GM04503 (cell line): ENCODE results near the gene SNX24.

ENCODE experiments used
- DNase-seq: peaks from one replicate; pipeline ENCODE4 v3.0.0-alpha.2; 2012; ENCODE audit warnings: low read depth

Gene SNX24

GRCh38 chr5:122921826-122922225 is 76.4 kb downstream of the SNX24 start:
- DNase-seq = no peak

- no peak for DNase-seq
These were observed 78.8 kb downstream of the SNX24 start for GRCh38 chr5:122924203-122924602.

GRCh38 chr5:122924719-122925395 is 79.4 kb downstream of the SNX24 start:
- no peak for DNase-seq

- no peak for DNase-seq
These were observed 83.6 kb downstream of the SNX24 start for GRCh38 chr5:122929001-122929400.

GRCh38 chr5:122929980-122930379 is 84.6 kb downstream of the SNX24 start:
- DNase-seq = no peak

- DNase-seq = no peak
These were observed 88.5 kb downstream of the SNX24 start for GRCh38 chr5:122933956-122934355.

- DNase-seq = no peak
These were observed 90.7 kb downstream of the SNX24 start for GRCh38 chr5:122936088-122936487.

- DNase-seq = no peak
These were observed 92.5 kb downstream of the SNX24 start for GRCh38 chr5:122937914-122938313.

- DNase-seq = no peak
These were observed 95.5 kb downstream of the SNX24 start for GRCh38 chr5:122940890-122941289.

- no peak for DNase-seq
These were observed 96.3 kb downstream of the SNX24 start for GRCh38 chr5:122941737-122942136.

- DNase-seq = no peak
These were observed 96.9 kb downstream of the SNX24 start for GRCh38 chr5:122942164-122942914.

GRCh38 chr5:122943050-122943698 is 97.8 kb downstream of the SNX24 start:
- DNase-seq = no peak

- DNase-seq = no peak
These were observed 98.6 kb downstream of the SNX24 start for GRCh38 chr5:122944051-122944450.

- no peak for DNase-seq
These were observed 102.0 kb downstream of the SNX24 start for GRCh38 chr5:122947372-122947771.

- no peak for DNase-seq
These were observed 102.4 kb downstream of the SNX24 start for GRCh38 chr5:122947772-122948171.

- DNase-seq = no peak
These were observed 102.9 kb downstream of the SNX24 start for GRCh38 chr5:122948319-122948718.

- DNase-seq = no peak
These were observed 106.2 kb downstream of the SNX24 start for GRCh38 chr5:122951658-122952057.

GRCh38 chr5:122954719-122955118 is 109.3 kb downstream of the SNX24 start:
- DNase-seq = no peak

GRCh38 chr5:122957457-122957856 is 112.0 kb downstream of the SNX24 start:
- DNase-seq = no peak

- no peak for DNase-seq
These were observed 114.5 kb downstream of the SNX24 start for GRCh38 chr5:122959740-122960445.

GRCh38 chr5:122963305-122963704 is 117.9 kb downstream of the SNX24 start:
- DNase-seq = no peak

- DNase-seq = no peak
These were observed 119.7 kb downstream of the SNX24 start for GRCh38 chr5:122965111-122965510.

- DNase-seq = no peak
These were observed 121.7 kb downstream of the SNX24 start for GRCh38 chr5:122967085-122967484.
